ENCODE results near the gene HTT. TPM values are rescaled to one million over a fixed set of nuclear protein-coding genes. Genes with fewer than 3 reads are reported as not detected.

HTT gene
- total RNA-seq, 1 experiment from 2014 or later: 85.4 TPM

DNA sequence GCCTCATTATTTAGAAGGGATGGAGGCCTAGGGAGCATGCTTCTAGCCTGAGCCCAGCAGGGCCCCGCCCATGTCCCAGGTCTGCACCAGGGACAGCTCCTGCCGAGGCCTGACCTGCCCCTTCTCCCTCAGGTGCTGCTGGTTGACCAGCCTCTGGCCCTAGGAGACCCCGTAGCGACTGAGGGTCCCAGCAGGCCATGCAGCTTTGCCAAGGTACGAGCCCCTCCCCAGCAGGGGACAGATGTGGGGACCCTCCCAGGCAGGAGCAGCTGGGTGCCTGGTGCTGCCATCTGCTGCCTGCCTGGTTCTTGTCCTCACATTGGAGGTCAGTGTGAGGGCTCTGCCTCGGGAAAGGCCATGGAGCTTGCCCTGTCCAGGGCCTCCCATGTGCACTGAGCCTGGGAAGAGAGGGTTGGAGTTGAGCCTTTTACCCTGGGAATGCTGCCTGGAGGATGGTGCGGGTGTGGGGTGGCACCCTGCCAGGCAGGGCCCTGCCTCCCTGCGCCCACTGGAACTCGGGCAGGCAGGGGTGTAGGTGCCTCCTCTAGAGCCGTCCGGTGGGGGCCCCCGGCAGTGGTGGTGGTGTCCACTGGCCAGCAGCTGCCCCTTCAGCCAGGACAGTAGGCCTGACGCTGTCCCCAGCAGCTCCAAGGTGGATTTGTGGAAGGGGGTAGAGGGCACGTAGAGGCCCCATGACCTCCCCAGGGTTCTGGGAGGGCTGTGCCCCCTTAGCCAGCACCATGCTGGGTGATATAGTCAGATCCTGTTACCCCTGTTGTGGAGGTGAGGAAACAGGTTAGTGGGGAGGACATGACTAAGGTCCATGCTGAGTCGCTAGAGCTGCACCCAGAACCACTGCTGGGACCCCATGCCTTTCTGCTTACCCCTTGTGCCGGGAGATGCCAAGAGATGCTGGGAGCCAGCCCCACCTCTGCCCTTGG is 172.2 kb downstream of the HTT start:
- Mint-ChIP-seq H3K9me3 (no peaks in the 10 kb centered on the region), H3K36me3 (peaks cover 4% of the 10 kb centered on the region; the same call in 1 of the 2 replicates), H3K4me1 (peaks cover 22% of the 10 kb centered on the region), H3K4me3 (no peak overlapping the region), H3K27ac (no peak overlapping the region), H3K27me3 (ENCODE audit: low read depth) (no peaks in the 10 kb centered on the region)
- TF ChIP-seq NFYB (CRISPR knock-in tag; conservative IDR thresholded peaks at IDR 0.05; ENCODE audit: low read depth): no peak
- no peak for TF ChIP-seq GRHL2 (CRISPR knock-in tag; IDR thresholded peaks at IDR 0.05; ENCODE audit: insufficient replicate concordance, severe bottlenecking)
- TF ChIP-seq JUN (CRISPR knock-in tag; IDR thresholded peaks at IDR 0.05): no peak
- TF ChIP-seq FOXK1 (CRISPR knock-in tag; IDR thresholded peaks at IDR 0.05): no peak
- TF ChIP-seq SOX15 (CRISPR knock-in tag; IDR thresholded peaks at IDR 0.05): no peak
- no peak for ATAC-seq
- no peak for DNase-seq (ENCODE audit: low spot score)
- ChIA-PET POLR2A (no interaction called here), CTCF (interaction anchor here (0.5 to 1.3 kb wide), 5 partner anchors 11 to 1514 kb away, joined by 3 to 5 read pairs (median 4); no protein-coding TSS in a partner anchor)

DNA sequence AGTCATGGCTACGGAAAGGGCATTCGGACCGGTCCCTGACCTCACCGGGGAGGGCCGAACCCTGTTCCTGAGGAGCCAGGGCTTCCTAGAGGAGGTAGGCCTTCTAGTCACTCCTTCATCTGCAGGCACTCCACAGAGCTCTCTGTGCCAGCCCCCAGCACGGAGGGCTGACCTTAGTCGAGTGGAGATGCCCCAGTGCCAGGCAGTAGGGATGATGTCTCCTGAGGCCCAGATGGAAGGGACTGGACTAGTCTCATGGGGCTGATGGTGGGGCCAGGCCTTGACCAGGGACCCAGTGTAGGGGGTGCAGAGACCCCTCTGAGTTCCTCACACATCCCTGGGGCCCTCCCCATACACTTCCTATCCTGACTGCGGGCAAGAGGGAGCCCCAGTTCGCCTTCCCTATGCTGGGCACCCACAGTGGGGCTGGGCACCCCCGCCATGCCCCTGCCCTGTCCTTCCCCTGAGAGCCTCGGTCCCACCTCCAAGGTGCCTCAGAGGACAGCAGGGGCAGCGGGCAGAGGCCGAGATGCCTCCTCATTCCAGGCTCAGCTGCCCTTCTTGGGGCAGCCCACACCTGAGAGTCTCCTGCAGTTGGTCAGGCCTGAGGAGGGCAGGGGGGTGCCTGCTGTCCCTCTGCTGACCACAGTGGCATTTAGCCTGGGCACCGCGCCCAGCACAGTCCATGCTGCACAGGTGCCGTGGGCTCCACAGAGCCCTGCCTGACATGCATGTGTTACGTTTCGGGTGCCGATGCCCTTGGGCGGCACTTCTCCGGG is 173.1 kb downstream of the HTT start:
- DNase-seq (ENCODE audit: low spot score) (no peak), ATAC-seq (no peak)
- Mint-ChIP-seq H3K36me3 (no peaks in the 10 kb centered on the region), H3K27me3 (ENCODE audit: low read depth) (no peaks in the 10 kb centered on the region), H3K4me1 (peaks cover 15% of the 10 kb centered on the region), H3K27ac (no peak overlapping the region), H3K9me3 (no peaks in the 10 kb centered on the region), H3K4me3 (no peak overlapping the region)
- ChIA-PET POLR2A (no interaction called here), CTCF (interaction anchor here (1.1 to 2.2 kb wide), 2 partner anchors 14 to 71 kb away, joined by 3 to 11 read pairs; no protein-coding TSS in a partner anchor)
- no peak for TF ChIP-seq TCF7 (CRISPR knock-in tag; IDR thresholded peaks at IDR 0.05; ENCODE audit: low read depth)
- no peak for TF ChIP-seq ERG (CRISPR knock-in tag; IDR thresholded peaks at IDR 0.05)
- TF ChIP-seq RELA (CRISPR knock-in tag; IDR thresholded peaks at IDR 0.05; ENCODE audit: borderline replicate concordance): no peak
- TF ChIP-seq ZNF671 (CRISPR knock-in tag; IDR thresholded peaks at IDR 0.05): no peak
- TF ChIP-seq CBFB (CRISPR knock-in tag; IDR thresholded peaks at IDR 0.05; ENCODE audit: low read depth): no peak
- no peak for TF ChIP-seq EMX1 (CRISPR knock-in tag; IDR thresholded peaks at IDR 0.05)
- TF ChIP-seq, protein P1, sequence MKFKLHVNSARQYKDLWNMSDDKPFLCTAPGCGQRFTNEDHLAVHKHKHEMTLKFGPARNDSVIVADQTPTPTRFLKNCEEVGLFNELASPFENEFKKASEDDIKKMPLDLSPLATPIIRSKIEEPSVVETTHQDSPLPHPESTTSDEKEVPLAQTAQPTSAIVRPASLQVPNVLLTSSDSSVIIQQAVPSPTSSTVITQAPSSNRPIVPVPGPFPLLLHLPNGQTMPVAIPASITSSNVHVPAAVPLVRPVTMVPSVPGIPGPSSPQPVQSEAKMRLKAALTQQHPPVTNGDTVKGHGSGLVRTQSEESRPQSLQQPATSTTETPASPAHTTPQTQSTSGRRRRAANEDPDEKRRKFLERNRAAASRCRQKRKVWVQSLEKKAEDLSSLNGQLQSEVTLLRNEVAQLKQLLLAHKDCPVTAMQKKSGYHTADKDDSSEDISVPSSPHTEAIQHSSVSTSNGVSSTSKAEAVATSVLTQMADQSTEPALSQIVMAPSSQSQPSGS (CRISPR knock-in tag; IDR thresholded peaks at IDR 0.05; ENCODE audit: borderline replicate concordance, low read depth): no peak
- no peak for TF ChIP-seq ZNF281 (CRISPR knock-in tag; IDR thresholded peaks at IDR 0.05)
- TF ChIP-seq PRRX2 (CRISPR knock-in tag; IDR thresholded peaks at IDR 0.05): no peak
- no peak for TF ChIP-seq ZNF317 (CRISPR knock-in tag; IDR thresholded peaks at IDR 0.05; ENCODE audit: borderline replicate concordance, low read depth)

DNA sequence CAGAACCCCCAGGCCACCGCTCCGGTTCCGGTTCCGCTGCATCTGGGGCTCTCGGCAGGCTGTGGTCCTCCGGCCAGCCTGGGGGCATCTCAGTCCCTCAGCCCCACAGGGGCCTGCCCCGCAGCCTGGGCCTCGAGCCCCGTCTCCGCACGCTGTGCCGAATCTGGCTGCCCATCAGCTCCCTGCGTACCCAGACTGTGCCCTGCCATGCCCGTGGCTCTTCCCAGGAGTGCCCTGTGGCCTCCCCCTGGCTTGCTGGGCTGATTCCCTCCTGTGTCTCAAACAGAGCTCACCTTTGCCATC is 173.6 kb downstream of the HTT start:
- Mint-ChIP-seq H3K27me3 (ENCODE audit: low read depth) (no peaks in the 10 kb centered on the region), H3K4me1 (peaks cover 10% of the 10 kb centered on the region), H3K36me3 (no peaks in the 10 kb centered on the region), H3K4me3 (no peak overlapping the region), H3K9me3 (no peaks in the 10 kb centered on the region), H3K27ac (no peak overlapping the region)
- DNase-seq (ENCODE audit: low spot score) (no peak), ATAC-seq (no peak)
- CTCF ChIA-PET: interaction anchor here (1.4 to 2.2 kb wide), 3 partner anchors 15 to 233 kb away, joined by 3 to 11 read pairs (median 8); no protein-coding TSS in a partner anchor
- POLR2A ChIA-PET: no interaction called here
- TF ChIP-seq, protein P2, sequence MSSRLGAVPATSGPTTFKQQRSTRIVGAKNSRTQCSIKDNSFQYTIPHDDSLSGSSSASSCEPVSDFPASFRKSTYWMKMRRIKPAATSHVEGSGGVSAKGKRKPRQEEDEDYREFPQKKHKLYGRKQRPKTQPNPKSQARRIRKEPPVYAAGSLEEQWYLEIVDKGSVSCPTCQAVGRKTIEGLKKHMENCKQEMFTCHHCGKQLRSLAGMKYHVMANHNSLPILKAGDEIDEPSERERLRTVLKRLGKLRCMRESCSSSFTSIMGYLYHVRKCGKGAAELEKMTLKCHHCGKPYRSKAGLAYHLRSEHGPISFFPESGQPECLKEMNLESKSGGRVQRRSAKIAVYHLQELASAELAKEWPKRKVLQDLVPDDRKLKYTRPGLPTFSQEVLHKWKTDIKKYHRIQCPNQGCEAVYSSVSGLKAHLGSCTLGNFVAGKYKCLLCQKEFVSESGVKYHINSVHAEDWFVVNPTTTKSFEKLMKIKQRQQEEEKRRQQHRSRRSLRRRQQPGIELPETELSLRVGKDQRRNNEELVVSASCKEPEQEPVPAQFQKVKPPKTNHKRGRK (CRISPR knock-in tag; IDR thresholded peaks at IDR 0.05; ENCODE audit: borderline replicate concordance): no peak
- TF ChIP-seq, protein P3, sequence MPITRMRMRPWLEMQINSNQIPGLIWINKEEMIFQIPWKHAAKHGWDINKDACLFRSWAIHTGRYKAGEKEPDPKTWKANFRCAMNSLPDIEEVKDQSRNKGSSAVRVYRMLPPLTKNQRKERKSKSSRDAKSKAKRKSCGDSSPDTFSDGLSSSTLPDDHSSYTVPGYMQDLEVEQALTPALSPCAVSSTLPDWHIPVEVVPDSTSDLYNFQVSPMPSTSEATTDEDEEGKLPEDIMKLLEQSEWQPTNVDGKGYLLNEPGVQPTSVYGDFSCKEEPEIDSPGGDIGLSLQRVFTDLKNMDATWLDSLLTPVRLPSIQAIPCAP (CRISPR knock-in tag; IDR thresholded peaks at IDR 0.05): no peak
- TF ChIP-seq ZSCAN18 (CRISPR knock-in tag; IDR thresholded peaks at IDR 0.05): no peak

Data from WTC11 (cell line).